Transverse colon (tissue), 3 donors: ENCODE measurements around the gene ZFP90.

Experiments used
- POLR2A ChIP-seq: fragments of 450-650 bp; IDR thresholded peaks from one replicate; pipeline ENCODE4 v1.6.1; 2016; ENCODE audit warnings: antibody characterized with exemption, mild to moderate bottlenecking, moderate library complexity
- POLR2AphosphoS5 ChIP-seq, 3 donors: sonication (generic); formaldehyde crosslinking; IDR thresholded peaks; one replicate each; pipeline ENCODE4 v1.6.1; 2016; ENCODE audit warnings: antibody characterized with exemption in 3 of 3

DNA sequence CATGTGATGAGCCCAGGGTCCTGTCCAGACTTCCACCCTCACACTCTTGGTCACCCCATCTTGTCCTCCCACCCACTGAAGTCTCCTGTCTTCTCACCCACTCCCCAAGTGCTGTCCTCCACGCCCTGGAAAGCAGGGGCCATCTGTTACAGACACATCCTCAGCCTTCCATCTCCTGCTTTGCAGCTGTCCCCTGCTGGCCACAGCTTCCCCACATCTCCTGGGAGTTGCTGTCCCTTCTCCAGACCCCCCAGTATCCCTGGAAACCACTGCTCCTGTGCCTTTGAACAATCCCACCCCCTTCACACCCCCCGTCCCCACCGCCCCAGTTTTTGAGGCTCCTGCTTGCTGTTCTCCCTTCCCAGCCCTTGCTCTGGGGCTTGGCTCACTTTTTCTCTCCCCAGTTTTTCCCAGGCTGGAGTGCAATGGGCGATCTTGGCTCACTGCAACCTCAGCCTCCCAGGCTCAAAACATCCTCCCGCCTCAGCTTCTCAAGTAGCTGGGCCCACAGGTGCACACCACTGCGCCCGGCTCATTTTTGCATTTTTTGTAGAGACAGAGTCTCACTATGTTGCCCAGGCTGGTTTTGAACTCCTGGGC, 30.4 kb upstream of the ZFP90 start:
- TF ChIP-seq POLR2A (no peak), POLR2AphosphoS5 (IDR thresholded peaks at IDR 0.05) (no peak)
